Activated CD4-positive, alpha-beta T cell treated with anti-CD3 and anti-CD28 coated beads, Interleukin-2, Interleukin-6, amounts not matched to agents 100 ng/mL and 50 ng/mL, durations not matched to agents 16 hours and 8 hours (primary cell): ENCODE results near the gene FOXP1.

Experiments used
- DNase-seq: peaks from one replicate; pipeline ENCODE4 v3.0.0-alpha.2; 2020

The FOXP1 gene

GRCh38 chr3:71503525-71504249 is 79.8 kb downstream of the FOXP1 start:
- no peak for DNase-seq

- no peak for DNase-seq
These were observed 81.4 kb downstream of the FOXP1 start for GRCh38 chr3:71502066-71502625.

DNA sequence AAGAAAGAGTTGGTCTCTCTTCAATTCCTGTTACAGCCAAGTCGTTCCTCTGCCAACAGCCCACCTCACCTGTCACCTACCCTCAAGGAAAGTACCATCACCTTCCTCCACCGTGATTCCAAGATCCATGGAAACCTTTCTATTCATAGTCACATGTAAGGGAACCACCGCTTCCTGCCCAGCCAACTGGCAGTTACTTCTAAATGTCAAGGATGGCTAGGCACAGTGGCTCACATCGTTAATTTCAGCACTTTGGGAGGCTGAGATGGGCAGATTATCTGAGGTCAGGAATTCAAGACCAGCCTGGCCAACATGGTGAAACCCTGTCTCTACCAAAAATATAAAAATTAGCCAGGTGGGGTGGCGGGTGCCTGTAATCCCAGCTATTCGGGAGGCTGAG is 82.8 kb downstream of the FOXP1 start:
- no peak for DNase-seq

DNA sequence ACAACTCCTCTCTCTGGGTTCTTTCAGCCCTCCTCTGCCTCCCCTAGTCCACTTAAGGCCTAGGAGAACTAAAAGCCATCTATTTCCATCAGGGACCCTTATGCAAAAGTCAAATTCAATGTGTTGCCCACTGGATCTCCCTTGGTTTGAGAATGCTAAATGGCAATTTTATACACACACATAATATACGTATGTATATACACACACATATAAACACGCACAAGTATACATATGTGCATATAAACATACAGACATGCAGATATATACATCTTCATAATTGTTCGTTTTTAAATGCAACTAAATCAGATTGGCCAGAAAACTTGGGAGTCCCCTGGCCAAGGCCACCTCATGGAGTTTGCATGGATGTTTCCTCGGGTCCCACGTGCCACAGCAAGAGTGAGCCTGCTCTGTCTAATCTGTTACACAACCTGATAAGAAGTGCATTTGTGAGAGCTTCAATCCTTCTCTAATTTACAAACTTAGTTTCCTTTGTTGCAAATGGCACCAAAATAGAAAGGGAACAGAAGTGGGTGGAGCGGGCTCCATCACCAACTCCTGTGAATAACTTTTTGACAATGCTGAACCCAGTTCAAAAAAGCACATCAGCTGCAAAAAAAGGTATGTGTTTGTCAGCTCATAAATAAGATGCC is 84.2 kb downstream of the FOXP1 start:
- DNase-seq, result no peak

DNA sequence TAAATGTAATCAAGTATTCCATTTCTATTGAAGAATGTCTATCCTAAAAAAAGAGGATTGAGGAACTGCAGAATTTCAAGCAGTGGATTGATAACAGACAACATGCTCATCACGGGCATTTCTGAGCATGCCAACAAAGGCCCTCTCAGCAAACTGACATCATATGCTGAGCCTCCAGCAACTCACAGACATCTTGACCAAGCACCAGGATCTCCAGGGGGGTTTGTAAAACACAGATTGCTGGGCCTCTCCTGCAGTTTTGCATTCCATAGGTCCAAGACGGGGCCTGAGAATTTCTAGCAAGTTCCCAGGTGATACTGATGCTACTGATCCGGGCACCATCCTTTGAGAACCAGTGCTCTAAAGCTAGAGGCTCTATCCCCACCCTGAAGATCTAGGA is 85.0 kb downstream of the FOXP1 start:
- DNase-seq, result no peak

DNA sequence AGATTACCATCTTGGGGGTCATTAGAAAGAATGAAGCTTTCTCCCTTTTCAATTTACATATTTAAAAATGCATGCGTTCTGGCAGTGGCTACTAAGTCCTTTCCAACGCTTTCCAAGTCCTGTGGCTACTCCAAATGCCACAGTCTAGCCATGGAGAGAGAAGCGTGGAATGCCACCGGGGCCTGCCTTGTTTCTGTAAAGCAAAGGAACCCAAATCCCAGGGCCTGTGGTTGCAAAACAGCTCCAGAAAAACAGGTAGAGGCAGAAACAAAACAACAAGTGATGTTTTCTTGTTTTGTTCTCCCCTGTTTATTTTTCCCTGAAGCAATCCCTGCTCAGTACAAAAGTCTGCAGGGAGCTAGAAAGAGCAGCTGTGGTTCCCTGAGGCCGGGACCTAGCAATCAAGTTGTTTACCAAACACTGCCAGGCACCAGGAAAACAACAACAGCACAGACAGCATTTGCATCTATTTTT is 85.5 kb downstream of the FOXP1 start:
- DNase-seq, result no peak

DNA sequence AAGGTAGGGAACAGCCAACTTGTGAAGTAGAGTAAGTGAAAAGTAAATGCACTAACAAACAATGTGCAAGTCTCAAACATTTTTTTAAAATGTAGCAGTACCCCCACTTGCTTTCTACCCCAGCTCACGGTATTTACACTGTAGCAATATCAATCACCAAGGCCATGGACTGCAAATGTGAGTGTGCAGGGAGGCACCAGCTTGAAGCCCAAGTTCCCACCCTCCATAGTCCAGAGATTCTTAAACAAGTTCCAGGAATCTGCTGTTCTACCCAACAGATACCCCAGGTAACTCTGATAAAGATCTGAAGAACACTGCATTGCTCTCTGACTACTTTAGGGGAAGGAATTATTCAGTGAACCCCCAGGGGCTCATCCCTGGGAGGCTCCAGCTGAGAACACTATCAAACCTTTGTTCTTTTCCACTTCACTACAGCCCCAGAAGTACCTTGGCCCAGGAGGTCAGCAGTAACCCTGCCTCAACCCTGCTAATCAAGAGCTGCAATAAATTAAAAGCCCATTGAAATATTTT is 86.1 kb downstream of the FOXP1 start:
- DNase-seq, result no peak

DNA sequence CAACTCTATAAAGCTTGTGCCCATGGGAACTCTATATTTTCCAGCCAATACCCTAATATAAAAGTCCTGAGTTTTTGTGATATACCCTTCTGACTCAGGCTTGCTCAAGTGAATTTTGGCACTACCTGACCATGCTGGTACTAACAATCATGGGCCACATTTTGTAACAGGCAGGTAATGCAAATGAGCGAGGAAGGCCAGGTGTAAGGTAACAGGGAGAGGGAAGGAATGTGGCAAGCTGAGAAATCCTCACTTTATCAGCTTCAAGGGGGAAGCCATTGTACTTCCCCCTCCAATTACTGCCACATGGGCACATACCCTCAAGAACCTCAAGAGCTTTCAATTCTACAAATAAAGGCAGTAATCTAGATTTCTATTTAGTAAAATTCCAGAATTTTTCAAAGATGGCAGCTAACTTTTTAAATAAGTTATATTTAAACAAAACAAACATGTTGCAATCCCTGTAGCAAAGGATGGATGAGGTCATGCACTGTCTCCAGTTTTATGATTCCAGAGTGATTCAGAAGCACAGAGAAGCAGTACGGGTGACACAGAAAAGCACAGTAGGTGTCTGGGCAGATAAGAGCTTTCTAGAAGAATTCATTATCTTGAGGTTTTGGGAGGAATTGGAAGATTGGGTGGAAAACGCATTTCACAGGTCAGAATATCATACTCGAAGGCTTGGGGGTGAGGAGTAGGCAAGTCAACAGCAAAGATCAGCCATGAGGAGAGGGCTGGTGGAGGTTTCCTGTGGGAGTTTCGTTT is 87.6 kb downstream of the FOXP1 start:
- DNase-seq, result peak; percentile 63

DNA sequence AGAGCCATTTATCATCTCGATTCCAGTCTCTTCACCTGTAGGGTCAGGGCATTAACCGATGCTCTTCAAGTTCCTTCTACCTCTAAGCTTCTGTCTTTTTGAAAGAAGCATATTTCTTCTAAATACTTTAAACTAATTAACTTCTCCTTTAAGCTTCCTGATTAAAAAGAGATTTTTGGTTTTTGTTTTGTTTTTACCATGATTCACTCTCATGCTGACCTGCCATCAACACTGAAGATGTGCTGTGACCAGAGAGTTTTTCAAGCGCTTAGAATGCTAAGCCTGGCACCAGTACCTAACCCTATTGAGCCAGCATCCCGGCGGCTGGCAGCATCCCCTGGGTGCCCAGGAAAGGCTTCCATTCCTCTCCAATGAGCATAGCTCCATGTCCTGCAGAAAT is 89.3 kb downstream of the FOXP1 start:
- DNase-seq, result no peak

DNA sequence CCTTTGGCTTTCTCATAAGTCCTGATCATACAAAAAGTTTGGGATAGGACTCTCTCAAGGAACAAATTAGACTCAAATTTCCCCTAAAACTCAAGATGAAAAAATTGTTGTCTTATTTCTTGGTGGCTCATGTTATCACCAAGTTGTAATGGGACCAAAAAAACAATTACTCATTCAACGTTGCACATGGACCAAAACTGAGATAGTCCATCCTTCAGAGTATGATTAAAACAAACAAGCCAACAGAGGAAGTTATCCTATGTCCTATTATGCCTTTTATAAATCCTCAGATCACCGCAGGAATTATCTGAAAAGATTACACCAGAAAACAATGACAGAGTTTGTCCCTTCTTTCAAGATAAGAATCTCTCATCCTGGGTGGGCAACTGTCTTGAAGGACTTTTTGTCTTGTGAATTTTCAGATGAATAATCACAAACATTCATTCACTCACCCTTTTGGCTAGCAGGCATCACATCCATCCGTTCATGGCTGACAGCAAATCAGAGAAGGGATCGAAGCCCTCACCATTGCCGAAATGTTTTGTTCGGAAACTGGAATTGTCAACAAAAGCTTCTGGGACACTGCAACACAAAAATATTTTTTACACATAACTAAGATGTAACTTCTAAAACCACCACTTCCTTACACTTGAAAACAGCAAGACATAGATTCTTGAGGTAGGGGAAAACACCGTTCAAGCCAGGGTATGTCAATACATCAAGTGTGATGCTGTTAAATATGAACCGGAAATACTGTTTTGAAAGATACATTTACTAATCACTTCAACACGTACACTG is 90.4 kb downstream of the FOXP1 start:
- peak; percentile 44 for DNase-seq

GRCh38 chr3:71492566-71492965 is 91.0 kb downstream of the FOXP1 start:
- DNase-seq, result no peak

- DNase-seq, result no peak
These were observed 92.3 kb downstream of the FOXP1 start for GRCh38 chr3:71491154-71491752.

GRCh38 chr3:71490692-71491091 is 92.8 kb downstream of the FOXP1 start:
- DNase-seq, result no peak

DNA sequence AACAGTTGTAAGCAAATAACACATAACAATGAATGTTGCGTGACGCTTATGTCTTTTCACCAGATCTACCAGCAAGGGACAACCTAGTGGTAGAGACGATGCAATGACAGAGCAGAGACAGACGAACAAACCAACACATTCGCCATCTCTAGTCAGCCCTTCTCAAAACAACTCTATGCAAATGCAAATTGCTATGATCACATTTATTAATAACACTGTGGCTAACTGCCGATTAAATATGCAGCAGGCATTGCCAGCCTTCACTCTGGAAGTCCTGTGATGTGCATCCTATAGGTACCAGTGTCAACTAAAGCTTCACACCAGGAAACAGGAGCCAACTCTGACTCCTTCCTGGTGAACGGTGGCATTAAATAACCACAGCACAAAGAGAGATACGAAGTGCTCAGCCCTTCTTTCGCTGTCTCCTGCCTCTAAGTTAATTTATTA is 94.2 kb downstream of the FOXP1 start:
- no peak for DNase-seq

GRCh38 chr3:71488882-71489281 is 94.6 kb downstream of the FOXP1 start:
- DNase-seq, result no peak

DNA sequence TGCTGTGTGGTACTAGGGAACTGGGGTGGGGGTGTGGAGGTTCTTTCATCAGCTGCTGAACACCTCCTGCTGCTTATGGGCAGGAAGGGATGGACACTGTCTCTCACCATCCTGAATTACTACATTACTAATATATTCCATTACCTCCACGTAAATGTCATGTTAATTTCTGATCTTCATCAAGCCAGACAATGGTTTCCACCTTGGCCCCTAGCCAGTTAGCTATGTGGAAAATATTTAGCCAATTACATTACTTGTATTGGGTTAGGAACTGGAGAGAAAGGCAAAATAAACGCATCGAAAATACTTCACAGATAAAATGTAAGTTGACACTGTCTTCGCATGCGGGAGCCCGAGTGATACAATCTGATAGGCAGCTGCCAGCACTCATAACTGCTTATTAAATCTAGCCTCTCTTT is 95.1 kb downstream of the FOXP1 start:
- DNase-seq, result no peak

DNA sequence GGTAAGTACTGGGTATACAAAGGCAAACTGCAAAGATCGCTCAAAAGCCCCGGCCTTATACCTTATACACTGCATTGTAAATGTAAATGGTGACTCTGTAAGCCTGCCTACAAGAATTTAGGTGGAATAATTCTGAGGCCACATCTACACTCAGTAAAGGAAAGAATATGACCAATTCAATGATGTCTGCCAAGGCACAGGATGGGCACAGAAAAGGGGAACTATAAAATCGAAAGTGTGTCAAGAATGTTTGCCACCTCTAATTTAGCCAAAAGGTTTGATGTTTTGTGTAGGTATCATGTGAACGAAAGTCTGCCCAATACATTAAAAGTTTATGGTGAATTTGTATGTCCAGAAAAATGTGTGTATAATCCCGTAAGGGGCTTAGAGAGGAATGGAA is 96.1 kb downstream of the FOXP1 start:
- no peak for DNase-seq

DNA sequence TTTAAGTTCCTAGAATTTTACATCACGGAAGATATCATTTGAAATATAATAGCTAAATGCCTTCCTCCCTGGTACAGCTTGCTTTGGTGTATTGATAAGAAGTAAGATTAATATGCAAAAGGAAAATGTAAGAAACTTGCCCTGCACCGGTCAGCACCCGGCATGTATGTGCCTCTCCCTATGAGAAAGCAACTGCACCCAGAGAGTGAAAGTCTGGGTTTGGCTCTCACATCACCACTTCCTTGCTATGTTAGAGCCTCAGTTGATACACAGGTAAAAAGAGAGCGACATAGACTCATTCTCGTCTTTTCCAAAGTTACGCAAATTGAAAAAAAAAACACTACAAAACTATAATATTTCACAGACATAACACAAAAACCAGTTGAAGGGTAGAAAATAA is 96.7 kb downstream of the FOXP1 start:
- peak; percentile 50 for DNase-seq

DNA sequence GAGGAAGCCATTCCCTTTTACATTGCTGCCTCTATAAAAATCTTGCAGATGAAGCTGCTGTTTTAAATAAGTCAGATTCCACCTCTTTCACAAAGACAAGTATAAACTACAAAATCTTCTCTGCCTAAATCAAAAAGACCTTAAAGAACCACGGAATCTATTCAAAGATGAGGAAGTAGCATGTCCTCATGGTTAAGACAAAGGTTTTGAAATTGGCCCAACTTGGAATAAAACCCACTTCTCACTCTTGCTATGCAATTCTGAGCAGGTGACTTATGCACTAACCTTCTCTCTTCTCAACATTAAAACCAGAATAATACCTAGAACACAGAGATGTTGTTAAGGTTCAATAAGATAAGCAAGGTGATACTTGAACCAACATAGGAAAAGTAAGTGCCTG is 97.6 kb downstream of the FOXP1 start:
- DNase-seq, result no peak

GRCh38 chr3:71484452-71484851 is 99.1 kb downstream of the FOXP1 start:
- no peak for DNase-seq

GRCh38 chr3:71484047-71484446 is 99.5 kb downstream of the FOXP1 start:
- DNase-seq, result no peak

DNA sequence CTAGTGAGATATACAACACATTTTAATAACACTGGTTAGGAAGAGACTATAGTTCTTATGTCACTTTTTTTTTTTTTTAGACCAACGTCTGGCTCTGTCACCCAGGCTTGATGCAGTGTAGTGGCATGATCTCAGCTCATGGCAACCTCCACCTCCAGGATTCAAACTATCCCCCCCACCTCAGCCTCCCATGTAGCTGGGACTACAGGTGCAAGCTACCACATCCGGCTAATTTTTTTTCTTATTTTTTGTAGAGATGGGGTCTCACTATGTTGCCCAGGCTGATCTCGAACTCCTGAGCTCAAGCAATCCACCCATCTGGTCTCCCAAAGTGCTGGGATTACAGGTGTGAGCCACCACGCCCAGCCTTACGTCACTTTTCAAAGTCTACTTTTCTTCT is 100.8 kb downstream of the FOXP1 start:
- no peak for DNase-seq
